Measurements from ENCODE around the gene FEM1A. TPM values are rescaled to one million over a fixed set of nuclear protein-coding genes. Genes with fewer than 3 reads are reported as not detected.

Gene FEM1A
- total and polyA plus RNA-seq, 2 donors (not counting 1 experiment from before 2014, with no cell fraction given): 3.2 to 10.1 TPM

- Histone ChIP-seq H2AFZ (ENCODE audit: low read length) (no peak overlapping the region), H3K4me1 (ENCODE audit: control insufficient read depth, extremely low read depth, insufficient read depth, low read length) (no peaks in the 10 kb centered on the region), H3K27ac (ENCODE audit: insufficient read depth, low read length) (no peak overlapping the region), H3K36me3 (ENCODE audit: control insufficient read depth, insufficient read depth, low read length) (no peaks in the 10 kb centered on the region), H3K79me2 (ENCODE audit: control insufficient read depth, insufficient read depth, low read length) (no peaks in the 10 kb centered on the region), H3K9ac (ENCODE audit: insufficient read depth, low read length) (no peak overlapping the region), H4K20me1 (ENCODE audit: control insufficient read depth, extremely low read depth, insufficient read depth, low read length) (no peaks in the 10 kb centered on the region), H3K4me3 (replicated peaks in 1 of 4; ENCODE audit: control extremely low read depth in 1 of 4, insufficient read depth in 1 of 4, low read depth in 3 of 4, low read length in 4 of 4) (no peak overlapping the region), H3K4me2 (ENCODE audit: extremely low read depth, insufficient read depth, low read length) (no peak overlapping the region), H3K9me3 (ENCODE audit: control insufficient read depth, insufficient read depth, low read depth, low read length) (no peaks in the 10 kb centered on the region), H3K27me3 (ENCODE audit: control insufficient read depth, insufficient read depth, low read length) (peaks cover 6% of the 10 kb centered on the region)
- no peak for DNase-seq (ENCODE audit: low read depth in 2 of 2)
- TF ChIP-seq EZH2 (IDR thresholded peaks at IDR 0.05; ENCODE audit: low read length, missing control alignments) (no peak), CTCF (conservative IDR thresholded peaks at IDR 0.05 in 1 of 2, IDR thresholded peaks at IDR 0.05 in 1 of 2; ENCODE audit: low read depth in 1 of 2, low read length in 2 of 2) (no peak)
Observed at GRCh38 chr19:4763021-4763420, 28.5 kb upstream of the FEM1A start.

- no peaks in the 10 kb centered on the region for H3K79me2 ChIP-seq (ENCODE audit: control insufficient read depth, insufficient read depth, low read length)
- no peak for DNase-seq (ENCODE audit: low read depth in 2 of 2)
- no peaks in the 10 kb centered on the region for H3K4me1 ChIP-seq (ENCODE audit: control insufficient read depth, extremely low read depth, insufficient read depth, low read length)
- no peak overlapping the region for H3K4me3 ChIP-seq (replicated peaks in 1 of 4; ENCODE audit: control extremely low read depth in 1 of 4, insufficient read depth in 1 of 4, low read depth in 3 of 4, low read length in 4 of 4)
- H3K27ac ChIP-seq (ENCODE audit: insufficient read depth, low read length): no peak overlapping the region
- H3K9me3 ChIP-seq (ENCODE audit: control insufficient read depth, insufficient read depth, low read depth, low read length): no peaks in the 10 kb centered on the region
- H3K4me2 ChIP-seq (ENCODE audit: extremely low read depth, insufficient read depth, low read length): no peak overlapping the region
- no peak overlapping the region for H3K9ac ChIP-seq (ENCODE audit: insufficient read depth, low read length)
- no peaks in the 10 kb centered on the region for H3K36me3 ChIP-seq (ENCODE audit: control insufficient read depth, insufficient read depth, low read length)
- TF ChIP-seq EZH2 (IDR thresholded peaks at IDR 0.05; ENCODE audit: low read length, missing control alignments) (no peak), CTCF (conservative IDR thresholded peaks at IDR 0.05 in 1 of 2, IDR thresholded peaks at IDR 0.05 in 1 of 2; ENCODE audit: low read depth in 1 of 2, low read length in 2 of 2) (no peak)
- no peaks in the 10 kb centered on the region for H4K20me1 ChIP-seq (ENCODE audit: control insufficient read depth, extremely low read depth, insufficient read depth, low read length)
- H3K27me3 ChIP-seq (ENCODE audit: control insufficient read depth, insufficient read depth, low read length): peaks cover 6% of the 10 kb centered on the region
- no peak overlapping the region for H2AFZ ChIP-seq (ENCODE audit: low read length)
Observed at GRCh38 chr19:4764393-4764660, 27.2 kb upstream of the FEM1A start.

- Histone ChIP-seq H2AFZ (ENCODE audit: low read length) (no peak overlapping the region), H3K79me2 (ENCODE audit: control insufficient read depth, insufficient read depth, low read length) (no peaks in the 10 kb centered on the region), H3K27me3 (ENCODE audit: control insufficient read depth, insufficient read depth, low read length) (no peaks in the 10 kb centered on the region), H4K20me1 (ENCODE audit: control insufficient read depth, extremely low read depth, insufficient read depth, low read length) (no peaks in the 10 kb centered on the region), H3K4me1 (ENCODE audit: control insufficient read depth, extremely low read depth, insufficient read depth, low read length) (no peaks in the 10 kb centered on the region), H3K27ac (ENCODE audit: insufficient read depth, low read length) (no peak overlapping the region), H3K9ac (ENCODE audit: insufficient read depth, low read length) (no peak overlapping the region), H3K9me3 (ENCODE audit: control insufficient read depth, insufficient read depth, low read depth, low read length) (no peaks in the 10 kb centered on the region), H3K4me2 (ENCODE audit: extremely low read depth, insufficient read depth, low read length) (no peak overlapping the region), H3K4me3 (replicated peaks in 1 of 4; ENCODE audit: control extremely low read depth in 1 of 4, insufficient read depth in 1 of 4, low read depth in 3 of 4, low read length in 4 of 4) (no peak overlapping the region), H3K36me3 (ENCODE audit: control insufficient read depth, insufficient read depth, low read length) (no peaks in the 10 kb centered on the region)
- TF ChIP-seq CTCF (conservative IDR thresholded peaks at IDR 0.05 in 1 of 2, IDR thresholded peaks at IDR 0.05 in 1 of 2; ENCODE audit: low read depth in 1 of 2, low read length in 2 of 2) (no peak), EZH2 (IDR thresholded peaks at IDR 0.05; ENCODE audit: low read length, missing control alignments) (no peak)
- peak; percentile 80 to 89 for DNase-seq (ENCODE audit: low read depth in 2 of 2)
Observed at GRCh38 chr19:4768934-4769777, 22.4 kb upstream of the FEM1A start.
